ENCODE measurements around the gene TBC1D21. TPM values are rescaled to one million over a fixed set of nuclear protein-coding genes. Genes with fewer than 3 reads are reported as not detected.

The TBC1D21 gene
- total RNA-seq, 4 donors from 2014 or later: not detected

DNA sequence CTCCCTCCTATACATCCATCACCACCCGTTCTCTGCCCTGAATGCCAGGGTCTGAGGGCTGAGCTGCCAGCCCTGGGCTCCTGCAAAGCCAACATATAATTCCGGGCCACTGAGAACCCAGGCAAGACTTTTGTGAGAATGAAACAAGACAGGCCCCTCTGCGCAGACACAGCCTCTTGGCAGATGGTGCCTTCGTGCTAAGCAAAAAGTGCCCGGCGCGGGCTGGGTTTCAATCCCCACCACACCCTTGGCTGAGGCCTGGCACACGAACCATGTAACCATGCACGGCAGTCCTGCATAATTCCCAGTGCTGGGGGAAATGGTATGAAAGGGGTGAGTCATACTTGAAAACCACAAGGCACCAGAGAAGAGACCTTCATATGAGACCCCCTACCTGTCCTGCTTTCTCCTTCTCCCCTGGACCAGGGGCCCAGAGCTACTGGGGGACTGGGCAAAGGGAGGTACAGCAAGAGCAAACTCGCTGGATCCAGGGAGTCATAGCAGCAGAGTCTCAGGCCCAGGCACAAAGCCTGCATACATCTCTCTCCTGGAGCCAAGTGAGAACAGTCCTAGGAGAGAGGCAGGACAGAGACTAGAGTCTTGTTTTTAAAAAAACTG is 26.8 kb downstream of the TBC1D21 start:
- WGBS, 2 donors (ENCODE audit: low coverage in 1 of 2): 0% methylated on average over 1 of the region's 10 CpGs; no CpG with 5 or more reads in 1 of the 2 donors
- no peaks in the 10 kb centered on the region for H3K36me3 ChIP-seq
- peak overlapping the region in 1 of 4 donors; percentile 20 for H3K27ac ChIP-seq
- no peaks in the 10 kb centered on the region for H3K9me3 ChIP-seq
- H3K27me3 ChIP-seq: no peaks in the 10 kb centered on the region
- H3K4me1 ChIP-seq: peaks cover 0 to 17% (median 0%) of the 10 kb centered on the region in 3 donors
- no peak for ATAC-seq
- TF ChIP-seq POLR2AphosphoS5 (IDR thresholded peaks at IDR 0.05) (no peak), POLR2A (IDR thresholded peaks at IDR 0.05) (no peak), EP300 (IDR thresholded peaks at IDR 0.05) (no peak)
- TF ChIP-seq, protein P1, sequence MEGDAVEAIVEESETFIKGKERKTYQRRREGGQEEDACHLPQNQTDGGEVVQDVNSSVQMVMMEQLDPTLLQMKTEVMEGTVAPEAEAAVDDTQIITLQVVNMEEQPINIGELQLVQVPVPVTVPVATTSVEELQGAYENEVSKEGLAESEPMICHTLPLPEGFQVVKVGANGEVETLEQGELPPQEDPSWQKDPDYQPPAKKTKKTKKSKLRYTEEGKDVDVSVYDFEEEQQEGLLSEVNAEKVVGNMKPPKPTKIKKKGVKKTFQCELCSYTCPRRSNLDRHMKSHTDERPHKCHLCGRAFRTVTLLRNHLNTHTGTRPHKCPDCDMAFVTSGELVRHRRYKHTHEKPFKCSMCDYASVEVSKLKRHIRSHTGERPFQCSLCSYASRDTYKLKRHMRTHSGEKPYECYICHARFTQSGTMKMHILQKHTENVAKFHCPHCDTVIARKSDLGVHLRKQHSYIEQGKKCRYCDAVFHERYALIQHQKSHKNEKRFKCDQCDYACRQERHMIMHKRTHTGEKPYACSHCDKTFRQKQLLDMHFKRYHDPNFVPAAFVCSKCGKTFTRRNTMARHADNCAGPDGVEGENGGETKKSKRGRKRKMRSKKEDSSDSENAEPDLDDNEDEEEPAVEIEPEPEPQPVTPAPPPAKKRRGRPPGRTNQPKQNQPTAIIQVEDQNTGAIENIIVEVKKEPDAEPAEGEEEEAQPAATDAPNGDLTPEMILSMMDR (IDR thresholded peaks at IDR 0.05): no peak
- no peak overlapping the region for H3K4me3 ChIP-seq

GRCh38 chr15:73901126-73901810 is 27.9 kb downstream of the TBC1D21 start:
- no peak for TF ChIP-seq POLR2A (IDR thresholded peaks at IDR 0.05)
- TF ChIP-seq, protein P1 (IDR thresholded peaks at IDR 0.05): no peak
- TF ChIP-seq EP300 (IDR thresholded peaks at IDR 0.05): no peak
- TF ChIP-seq POLR2AphosphoS5 (IDR thresholded peaks at IDR 0.05): no peak
- H3K27ac ChIP-seq: no peak overlapping the region
- H3K27me3 ChIP-seq: no peaks in the 10 kb centered on the region
- 100% methylated on average over 3 to 7 of the region's 7 CpGs for WGBS, 2 donors (ENCODE audit: low coverage in 1 of 2)
- H3K4me1 ChIP-seq: peaks cover 0 to 17% (median 0%) of the 10 kb centered on the region in 3 donors
- H3K36me3 ChIP-seq: no peaks in the 10 kb centered on the region
- no peaks in the 10 kb centered on the region for H3K9me3 ChIP-seq
- no peak for ATAC-seq
- no peak overlapping the region for H3K4me3 ChIP-seq

DNA sequence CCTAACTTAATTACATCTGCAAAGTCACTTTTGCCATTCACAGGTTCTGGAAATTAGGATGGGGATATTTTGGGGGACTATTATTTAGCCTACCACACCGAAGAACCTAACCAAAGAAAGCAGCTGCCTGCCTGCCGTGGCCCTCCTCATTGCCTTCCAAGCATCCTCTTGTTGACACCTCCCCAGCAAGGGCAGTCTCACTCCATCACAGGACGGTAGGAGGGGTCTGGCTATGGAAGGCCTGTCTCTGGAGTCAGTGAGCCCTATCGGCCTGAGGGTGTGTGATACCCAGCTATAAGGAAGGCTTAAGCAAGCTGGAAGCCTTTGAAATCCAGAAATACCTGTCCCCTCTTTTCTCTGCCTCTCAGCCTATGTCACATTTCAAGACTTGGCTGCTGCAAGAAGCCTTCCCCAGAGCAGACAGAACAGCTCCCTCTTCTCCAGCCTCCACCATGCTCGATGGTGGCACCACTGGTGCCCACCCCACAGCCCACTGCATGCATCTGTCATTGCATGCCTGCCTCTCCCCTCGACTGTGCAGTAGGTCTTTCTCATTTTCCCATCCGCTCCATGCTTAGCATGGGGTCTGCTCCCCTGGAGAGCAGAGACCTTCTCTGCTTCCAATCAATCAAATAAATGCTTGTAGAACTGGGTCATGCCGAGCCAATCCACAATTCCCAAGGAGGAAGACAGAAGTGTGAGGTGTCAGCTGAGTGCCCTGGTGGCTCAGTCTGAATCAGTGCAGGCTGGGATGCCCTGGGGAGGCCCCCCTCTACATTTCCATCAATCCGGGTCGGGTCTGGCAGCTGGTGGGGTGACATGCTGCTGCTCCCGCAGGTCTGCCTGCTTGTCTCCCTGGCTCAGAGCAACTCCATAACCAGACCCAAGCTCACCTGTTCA is 29.0 kb downstream of the TBC1D21 start:
- no peak for ATAC-seq
- WGBS, 2 donors (ENCODE audit: low coverage in 1 of 2): 82 to 87% methylated on average over 3 to 4 of the region's 11 CpGs
- H3K27me3 ChIP-seq: no peaks in the 10 kb centered on the region
- no peaks in the 10 kb centered on the region for H3K9me3 ChIP-seq
- H3K36me3 ChIP-seq: no peaks in the 10 kb centered on the region
- H3K27ac ChIP-seq: no peak overlapping the region
- peaks cover 0 to 17% (median 0%) of the 10 kb centered on the region in 3 donors for H3K4me1 ChIP-seq
- TF ChIP-seq EP300 (IDR thresholded peaks at IDR 0.05): no peak
- H3K4me3 ChIP-seq: no peak overlapping the region

- no peaks in the 10 kb centered on the region for H3K27me3 ChIP-seq
- peaks cover 0 to 16% (median 0%) of the 10 kb centered on the region in 3 donors for H3K4me1 ChIP-seq
- TF ChIP-seq EP300 (IDR thresholded peaks at IDR 0.05) (no peak), POLR2A (IDR thresholded peaks at IDR 0.05) (no peak), POLR2AphosphoS5 (IDR thresholded peaks at IDR 0.05) (no peak)
- TF ChIP-seq, protein P1 (IDR thresholded peaks at IDR 0.05): no peak
- no peak for ATAC-seq
- no peaks in the 10 kb centered on the region for H3K36me3 ChIP-seq
- no peaks in the 10 kb centered on the region for H3K9me3 ChIP-seq
- 83 to 100% methylated on average over 6 to 7 of the region's 9 CpGs for WGBS, 2 donors (ENCODE audit: low coverage in 1 of 2)
- H3K4me3 ChIP-seq: no peak overlapping the region
- no peak overlapping the region for H3K27ac ChIP-seq
Observed at GRCh38 chr15:73904026-73904815, 30.9 kb downstream of the TBC1D21 start.

Measured in gastroesophageal sphincter (tissue), 4 donors.